Left renal cortex interstitium (tissue), 4 donors: Measurements from ENCODE around the gene NUP93. TPM values are rescaled to one million over a fixed set of nuclear protein-coding genes. Genes with fewer than 3 reads are reported as not detected.
"Not testable (repeated sequence)": the region's sequence is repeated elsewhere in the genome, so short reads cannot be mapped to it uniquely, and the experiment has no call there.

ENCODE experiments used
- DNase-seq, 4 donors: peaks; one replicate each; pipeline ENCODE4 v3.0.0-alpha.2; 2013; ENCODE audit warnings: low read depth in 4 of 4, low spot score in 2 of 4, missing footprints in 1 of 4
- polyA plus RNA-seq, 4 donors: library from polyadenylated mRNA; unstranded; fragments of 120-200 nt; gene quantifications; one replicate each; pipeline ENCODE4 v1.2.1, GENCODE V29; 2013; ENCODE audit not compliant: insufficient read length in 4 of 4

The NUP93 gene
- polyA plus RNA-seq, 4 donors: 73.0 to 106 (median 83.5) TPM

DNA sequence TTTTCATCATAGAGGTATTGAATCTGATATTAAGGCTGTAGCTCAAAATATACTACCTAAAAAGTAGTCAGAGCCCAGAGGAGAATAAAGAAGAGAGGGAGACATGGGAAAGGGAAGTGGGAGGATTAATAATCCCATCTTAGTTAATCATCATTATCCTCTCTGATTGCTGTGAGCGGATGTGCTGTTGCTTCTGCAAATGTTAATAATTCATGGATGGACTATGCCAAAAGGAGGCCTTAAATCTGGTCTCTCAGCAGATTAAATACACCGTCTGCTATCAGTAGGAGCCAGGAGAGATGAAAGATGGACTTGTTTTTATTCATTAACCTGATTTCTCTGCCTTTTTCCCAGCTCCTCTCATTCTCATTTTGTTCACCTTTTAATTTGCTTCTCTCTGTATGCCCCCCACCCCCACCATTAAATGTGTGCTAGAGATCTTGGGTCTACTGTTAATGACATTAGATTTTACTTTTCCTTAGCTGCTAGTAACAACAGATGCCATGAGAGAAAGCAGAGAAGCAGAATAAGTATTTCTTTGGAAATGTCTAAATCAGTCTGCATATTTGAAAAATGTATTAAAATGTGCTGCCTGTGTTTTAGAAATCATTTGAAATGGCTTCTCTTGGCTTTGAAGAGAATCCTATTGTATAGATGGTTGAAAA lies 44.2 kb downstream of the NUP93 start:
- no peak for DNase-seq

- DNase-seq: no peak
Observed at GRCh38 chr16:56775162-56775561, 45.2 kb downstream of the NUP93 start.

DNA sequence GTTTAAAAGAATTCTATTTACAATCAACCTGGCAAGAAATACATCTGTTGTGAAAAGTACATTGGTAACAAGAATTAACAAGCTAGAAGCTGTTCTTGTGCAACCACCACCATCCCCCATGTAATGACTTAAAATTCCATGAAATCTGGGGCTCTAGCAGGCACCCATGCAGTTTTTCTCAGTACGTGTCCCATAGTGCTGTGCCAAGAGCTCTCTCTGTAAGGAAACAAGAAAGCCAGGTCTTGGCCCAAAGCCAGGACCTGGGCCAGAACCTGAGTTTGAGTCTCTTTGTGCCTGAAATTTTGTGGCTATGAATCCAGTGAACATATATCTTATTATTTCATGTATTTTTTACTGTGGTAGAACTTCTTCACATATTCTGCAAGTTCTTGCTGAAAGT lies 46.6 kb downstream of the NUP93 start:
- no peak for DNase-seq

DNA sequence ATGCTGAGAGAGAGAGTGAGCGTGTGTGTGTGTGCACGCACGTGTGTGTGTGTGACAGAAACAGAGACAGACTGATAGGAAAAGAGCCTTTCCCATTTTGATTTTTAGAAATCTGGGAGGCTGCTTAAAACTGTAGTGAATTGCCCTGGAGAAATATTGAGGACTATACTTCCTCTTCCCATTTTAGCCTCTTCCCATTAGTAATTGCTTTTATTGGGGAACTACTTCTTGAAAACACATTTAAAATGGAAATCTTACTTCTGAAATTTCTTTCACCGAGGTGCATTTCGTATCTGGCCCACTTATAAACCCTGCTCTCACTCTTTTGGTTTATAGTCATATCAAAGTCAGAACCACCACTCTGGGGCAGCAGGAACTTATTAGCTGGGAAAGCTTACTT lies 47.1 kb downstream of the NUP93 start:
- DNase-seq: no peak

DNA sequence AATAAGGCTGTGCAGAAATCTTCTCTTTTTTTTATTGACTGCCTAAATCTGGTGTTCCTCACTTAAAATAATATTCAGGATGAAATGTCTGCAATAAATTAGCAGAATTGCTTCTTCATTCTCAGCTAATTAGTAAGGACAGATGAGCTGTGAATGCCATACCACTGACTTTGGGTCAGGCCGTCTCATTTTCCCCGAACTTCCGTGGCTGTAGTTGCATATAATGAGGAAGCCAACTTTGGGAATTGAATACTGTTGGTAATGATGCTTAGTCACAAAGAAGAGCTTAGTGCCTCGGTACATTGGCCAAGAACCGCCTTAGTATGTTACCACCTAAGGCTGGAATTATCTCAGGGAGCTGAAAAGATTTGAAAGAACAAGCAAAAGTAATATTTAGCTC lies 47.6 kb downstream of the NUP93 start:
- no peak for DNase-seq

DNA sequence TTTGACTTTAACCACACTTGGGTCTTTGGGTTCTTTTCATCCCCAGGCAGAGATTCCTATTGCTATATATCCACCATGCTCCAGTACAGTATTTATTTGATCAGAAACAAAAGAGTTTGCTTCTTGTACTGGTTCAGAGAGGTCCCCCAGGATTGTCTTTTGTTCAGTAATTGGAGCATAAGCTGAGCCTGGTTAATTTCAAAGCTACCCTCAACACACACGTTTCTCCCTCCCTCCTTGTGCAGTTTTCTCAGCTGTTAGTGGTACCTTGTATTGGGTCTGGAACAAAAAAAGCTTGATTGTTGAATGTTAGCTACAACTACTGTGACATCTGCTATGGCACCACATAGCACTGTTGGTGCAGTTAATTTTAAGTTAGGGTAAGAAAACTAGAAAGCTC lies 50.0 kb downstream of the NUP93 start:
- no peak for DNase-seq

DNA sequence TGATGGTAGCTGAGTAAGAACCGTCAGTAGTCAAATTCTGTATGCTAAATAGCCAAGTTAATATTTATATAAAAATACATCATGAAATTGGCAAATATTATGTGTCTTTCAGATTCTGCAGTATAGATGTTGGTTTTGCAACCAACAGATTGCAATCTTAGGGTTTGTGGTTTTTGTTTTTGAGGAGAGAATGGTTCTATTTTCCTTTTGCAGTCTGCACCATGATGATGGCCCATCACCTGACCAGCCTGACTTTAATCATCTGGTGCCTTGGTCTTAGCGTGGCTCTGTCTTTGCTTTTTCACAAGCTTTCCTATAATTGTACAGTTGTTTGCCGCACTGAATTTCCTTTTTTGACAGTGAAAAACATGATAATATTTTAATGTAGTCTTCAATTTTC lies 50.7 kb downstream of the NUP93 start:
- DNase-seq: no peak

DNA sequence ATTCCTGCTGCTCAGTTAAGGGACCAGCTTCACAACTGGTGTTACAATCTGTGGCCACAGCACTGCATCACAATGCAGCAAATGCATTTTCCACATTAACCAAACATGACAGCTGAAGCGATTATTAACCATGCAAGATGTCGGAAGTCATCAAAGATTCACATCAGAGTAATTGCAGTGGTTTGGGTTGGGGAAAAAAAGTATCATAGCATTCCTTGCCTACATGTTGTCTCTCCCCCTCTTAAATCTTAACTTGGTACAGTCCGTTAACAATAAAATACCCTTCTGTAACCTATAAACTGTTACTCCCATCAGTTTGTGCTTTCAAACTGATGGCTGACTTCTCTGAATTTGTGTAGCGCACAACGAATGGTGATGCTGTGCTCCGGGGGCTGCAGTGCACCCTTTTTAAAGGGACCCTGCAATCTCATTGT lies 51.6 kb downstream of the NUP93 start:
- DNase-seq: peak in 1 of 4 donors; percentile 28

- DNase-seq: no peak
Observed at GRCh38 chr16:56783344-56783743, 53.4 kb downstream of the NUP93 start.

- no peak for DNase-seq
Observed at GRCh38 chr16:56785317-56785716, 55.4 kb downstream of the NUP93 start.

DNA sequence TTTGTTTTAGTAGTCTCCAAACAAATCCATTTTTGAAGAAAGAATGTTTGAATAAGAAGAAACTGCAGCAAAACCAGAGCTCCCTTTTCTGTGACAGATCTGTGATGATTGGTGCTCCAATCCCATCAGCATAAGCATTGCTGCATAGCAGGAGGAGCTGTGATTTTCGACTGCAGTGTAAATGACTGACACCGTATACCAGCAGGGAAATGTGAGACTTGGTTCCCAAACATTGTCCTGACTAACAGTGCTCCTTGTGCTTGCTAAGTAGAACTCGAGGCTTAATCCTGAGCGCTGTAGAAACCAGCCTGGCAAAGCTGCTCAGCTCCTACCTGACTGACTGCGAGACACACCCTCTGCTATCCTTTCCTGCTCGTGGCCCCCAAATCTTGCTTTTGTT lies 57.2 kb downstream of the NUP93 start:
- DNase-seq: no peak

GRCh38 chr16:56788435-56788834 lies 58.5 kb downstream of the NUP93 start:
- DNase-seq: no peak

DNA sequence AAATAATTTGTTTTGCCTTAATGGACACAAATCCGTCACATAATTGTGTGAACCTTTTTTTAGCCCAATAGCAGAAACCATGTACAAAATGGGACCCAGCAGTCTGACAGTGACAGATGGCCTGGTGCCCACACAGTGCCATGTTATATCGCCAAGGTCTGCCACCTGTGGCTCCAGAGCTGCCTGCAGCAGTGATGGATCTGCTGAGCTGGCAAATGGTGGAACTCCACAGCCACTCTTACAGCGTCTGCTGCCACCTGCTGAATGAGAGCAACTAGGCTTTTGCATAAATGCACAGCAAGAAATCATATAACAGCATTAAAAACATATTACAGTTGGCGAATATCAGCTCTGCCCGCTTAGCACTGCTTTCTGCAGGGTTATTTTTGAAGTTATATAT lies 59.4 kb downstream of the NUP93 start:
- DNase-seq: no peak

GRCh38 chr16:56792967-56793366 lies 63.0 kb downstream of the NUP93 start:
- DNase-seq: no peak

- DNase-seq: no peak
Observed at GRCh38 chr16:56793492-56793891, 63.6 kb downstream of the NUP93 start.

- no peak for DNase-seq
Observed at GRCh38 chr16:56795011-56795410, 65.1 kb downstream of the NUP93 start.

DNA sequence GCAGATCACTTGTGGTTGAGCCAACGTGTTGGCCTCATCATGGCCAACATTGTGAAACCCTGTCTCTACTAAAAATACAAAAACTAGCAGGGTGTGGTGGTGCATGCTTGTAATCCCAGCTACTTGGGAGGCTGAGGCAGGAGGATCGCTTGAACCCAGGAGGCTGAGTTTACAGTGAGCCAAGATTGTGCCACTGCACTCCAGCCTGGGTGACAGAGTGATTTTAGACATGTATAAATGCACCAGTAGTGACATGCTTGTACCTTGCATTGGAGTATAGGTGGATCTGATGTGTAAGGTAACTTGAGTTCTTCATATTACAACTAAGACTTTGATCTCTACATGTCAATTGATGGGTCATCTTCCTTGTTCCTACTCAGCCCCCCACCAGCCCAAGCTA lies 67.1 kb downstream of the NUP93 start:
- not testable (repeated sequence) for DNase-seq

DNA sequence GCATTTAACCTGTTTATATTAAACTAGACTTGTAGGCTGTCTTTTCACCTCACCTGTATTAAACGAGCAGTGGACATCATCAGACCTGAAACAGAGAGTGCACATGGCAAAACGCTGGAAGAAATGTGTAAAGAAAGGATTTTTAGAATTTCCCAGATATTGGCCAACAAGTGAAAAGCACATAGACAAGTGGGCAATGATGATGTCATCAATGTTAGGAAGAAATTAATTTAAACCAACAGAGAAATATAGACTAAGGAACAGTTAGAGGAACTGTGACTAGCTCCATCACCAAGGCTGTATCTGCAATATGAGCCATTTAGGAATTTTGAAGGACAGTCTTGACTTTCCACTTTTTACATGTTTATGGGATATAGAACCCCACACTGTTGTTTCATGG lies 67.9 kb downstream of the NUP93 start:
- DNase-seq: no peak

GRCh38 chr16:56798955-56799354 lies 69.0 kb downstream of the NUP93 start:
- no peak for DNase-seq

DNA sequence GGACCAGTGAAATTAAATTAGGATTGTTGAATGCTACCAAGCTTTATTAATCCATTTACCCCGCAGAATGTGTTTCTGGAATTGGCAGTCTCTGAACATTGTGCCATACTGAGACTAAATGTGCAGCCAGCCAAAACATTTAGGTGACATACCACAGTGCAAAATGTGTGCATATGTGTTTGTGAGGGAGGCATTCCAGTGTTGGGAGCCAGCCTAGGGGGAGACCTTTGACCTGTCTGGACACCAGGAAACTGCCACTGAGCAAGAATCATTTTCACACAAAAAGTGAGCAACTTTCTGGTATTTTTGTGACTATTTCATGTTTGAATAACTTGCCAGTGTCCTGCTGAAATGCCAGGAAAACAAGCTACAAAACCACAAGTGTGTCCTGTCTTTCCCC lies 70.4 kb downstream of the NUP93 start:
- DNase-seq: no peak

- DNase-seq: no peak
Observed at GRCh38 chr16:56801762-56802161, 71.8 kb downstream of the NUP93 start.

DNA sequence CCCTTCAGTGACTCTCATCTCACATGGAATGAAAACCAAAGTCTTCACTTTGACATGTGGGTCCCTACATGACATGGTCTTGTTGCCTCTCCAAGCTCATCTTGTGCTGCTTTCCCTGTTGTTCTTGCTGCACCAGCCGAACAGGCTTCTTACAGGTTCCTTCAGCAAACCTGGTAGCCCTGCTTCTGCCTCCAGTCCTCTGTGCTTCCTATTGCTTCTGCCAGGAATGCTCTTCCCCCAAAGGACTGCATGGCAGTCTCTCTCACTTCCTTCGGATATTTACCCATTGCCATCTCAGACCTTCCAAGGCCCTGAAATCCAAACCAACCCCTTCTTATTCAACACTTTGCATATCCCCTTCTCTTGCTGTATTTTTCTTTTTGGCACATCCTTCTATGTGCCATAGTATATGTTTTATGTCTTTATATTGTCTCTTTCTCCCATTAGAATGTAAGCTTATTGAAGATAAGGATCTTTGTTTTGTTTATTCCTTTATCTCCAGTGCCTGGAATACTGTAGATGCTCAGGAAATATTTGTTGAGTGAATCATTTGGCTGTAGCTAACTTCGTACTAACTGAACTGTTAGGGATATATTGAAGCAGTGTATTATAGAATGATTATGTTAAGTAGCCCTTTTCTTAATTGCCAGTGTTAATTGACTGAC lies 77.2 kb downstream of the NUP93 start:
- no peak for DNase-seq

- DNase-seq: not testable (repeated sequence)
Observed at GRCh38 chr16:56807676-56808067, 77.7 kb downstream of the NUP93 start.
